Measurements from ENCODE around the gene ENTREP3.
"Not testable (repeated sequence)": the region's sequence is repeated elsewhere in the genome, so short reads cannot be mapped to it uniquely, and the experiment has no call there.

Gene ENTREP3

GRCh38 chr1:155255243-155256007 lies at the start of gene ENTREP3:
TSS of gene ENTREP3 (minus strand) at chr1:155255483. CDS start at chr1:155254877, 606 bp downstream.
- DNase-seq: no peak

GRCh38 chr1:155304558-155305063 lies 49.3 kb upstream of the ENTREP3 start:
- no peak for DNase-seq

GRCh38 chr1:155301342-155301841 lies 46.1 kb upstream of the ENTREP3 start, which contains the start of gene PKLR:
TSS of gene PKLR (minus strand) at chr1:155301438. CDS start at chr1:155301395, 43 bp downstream.
- no peak for DNase-seq

- no peak for DNase-seq
Measured at GRCh38 chr1:155300553-155301329, 45.5 kb upstream of the ENTREP3 start.

- no peak for DNase-seq
Measured at GRCh38 chr1:155300024-155300423, 44.7 kb upstream of the ENTREP3 start.

GRCh38 chr1:155297384-155297783 lies 42.1 kb upstream of the ENTREP3 start:
- no peak for DNase-seq

GRCh38 chr1:155296661-155297060 lies 41.4 kb upstream of the ENTREP3 start:
- no peak for DNase-seq

GRCh38 chr1:155295942-155296267 lies 40.6 kb upstream of the ENTREP3 start:
- DNase-seq: no peak

- no peak for DNase-seq
Measured at GRCh38 chr1:155295183-155295941, 40.1 kb upstream of the ENTREP3 start.

GRCh38 chr1:155294520-155295182 lies 39.4 kb upstream of the ENTREP3 start:
- no peak for DNase-seq

GRCh38 chr1:155293086-155293749 lies 37.9 kb upstream of the ENTREP3 start:
- DNase-seq: no peak

- not testable (repeated sequence) for DNase-seq
Measured at GRCh38 chr1:155291006-155291405, 35.7 kb upstream of the ENTREP3 start.

GRCh38 chr1:155287987-155288543 lies 32.8 kb upstream of the ENTREP3 start:
- no peak for DNase-seq

- DNase-seq: no peak
Measured at GRCh38 chr1:155286544-155286943, 31.3 kb upstream of the ENTREP3 start.

- no peak for DNase-seq
Measured at GRCh38 chr1:155285631-155286044, 30.4 kb upstream of the ENTREP3 start.

- no peak for DNase-seq
Measured at GRCh38 chr1:155285063-155285462, 29.8 kb upstream of the ENTREP3 start.

- DNase-seq: no peak
Measured at GRCh38 chr1:155284476-155284875, 29.2 kb upstream of the ENTREP3 start.

GRCh38 chr1:155282488-155283091 lies 27.3 kb upstream of the ENTREP3 start:
- DNase-seq: no peak

GRCh38 chr1:155279268-155279667 lies 24.0 kb upstream of the ENTREP3 start:
- no peak for DNase-seq

GRCh38 chr1:155278689-155279160 lies 23.4 kb upstream of the ENTREP3 start:
- no peak for DNase-seq

Measured in NCI-H524 treated with DMSO at 0.1 percent for 48 hours (cell line).